H54 (cell line): Measurements from ENCODE around the gene ACSS2.

Experiments used
- DNase-seq: peaks from one replicate; pipeline ENCODE4 v3.0.0; 2011; ENCODE audit warnings: low spot score, mixed read lengths; ENCODE audit not compliant: insufficient read length
- FAIRE-seq: peaks from 3 replicates; lab custom pipeline; 2011; peaks lifted over from hg19 to GRCh38; lab: Jason Lieb, UNC
- POLR2A ChIP-seq: IDR thresholded peaks from 2 replicates; pipeline ENCODE4 v1.6.1; 2011; ENCODE audit warnings: low read depth, mild to moderate bottlenecking, low read length

Gene ACSS2, protein sequence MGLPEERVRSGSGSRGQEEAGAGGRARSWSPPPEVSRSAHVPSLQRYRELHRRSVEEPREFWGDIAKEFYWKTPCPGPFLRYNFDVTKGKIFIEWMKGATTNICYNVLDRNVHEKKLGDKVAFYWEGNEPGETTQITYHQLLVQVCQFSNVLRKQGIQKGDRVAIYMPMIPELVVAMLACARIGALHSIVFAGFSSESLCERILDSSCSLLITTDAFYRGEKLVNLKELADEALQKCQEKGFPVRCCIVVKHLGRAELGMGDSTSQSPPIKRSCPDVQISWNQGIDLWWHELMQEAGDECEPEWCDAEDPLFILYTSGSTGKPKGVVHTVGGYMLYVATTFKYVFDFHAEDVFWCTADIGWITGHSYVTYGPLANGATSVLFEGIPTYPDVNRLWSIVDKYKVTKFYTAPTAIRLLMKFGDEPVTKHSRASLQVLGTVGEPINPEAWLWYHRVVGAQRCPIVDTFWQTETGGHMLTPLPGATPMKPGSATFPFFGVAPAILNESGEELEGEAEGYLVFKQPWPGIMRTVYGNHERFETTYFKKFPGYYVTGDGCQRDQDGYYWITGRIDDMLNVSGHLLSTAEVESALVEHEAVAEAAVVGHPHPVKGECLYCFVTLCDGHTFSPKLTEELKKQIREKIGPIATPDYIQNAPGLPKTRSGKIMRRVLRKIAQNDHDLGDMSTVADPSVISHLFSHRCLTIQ

DNA sequence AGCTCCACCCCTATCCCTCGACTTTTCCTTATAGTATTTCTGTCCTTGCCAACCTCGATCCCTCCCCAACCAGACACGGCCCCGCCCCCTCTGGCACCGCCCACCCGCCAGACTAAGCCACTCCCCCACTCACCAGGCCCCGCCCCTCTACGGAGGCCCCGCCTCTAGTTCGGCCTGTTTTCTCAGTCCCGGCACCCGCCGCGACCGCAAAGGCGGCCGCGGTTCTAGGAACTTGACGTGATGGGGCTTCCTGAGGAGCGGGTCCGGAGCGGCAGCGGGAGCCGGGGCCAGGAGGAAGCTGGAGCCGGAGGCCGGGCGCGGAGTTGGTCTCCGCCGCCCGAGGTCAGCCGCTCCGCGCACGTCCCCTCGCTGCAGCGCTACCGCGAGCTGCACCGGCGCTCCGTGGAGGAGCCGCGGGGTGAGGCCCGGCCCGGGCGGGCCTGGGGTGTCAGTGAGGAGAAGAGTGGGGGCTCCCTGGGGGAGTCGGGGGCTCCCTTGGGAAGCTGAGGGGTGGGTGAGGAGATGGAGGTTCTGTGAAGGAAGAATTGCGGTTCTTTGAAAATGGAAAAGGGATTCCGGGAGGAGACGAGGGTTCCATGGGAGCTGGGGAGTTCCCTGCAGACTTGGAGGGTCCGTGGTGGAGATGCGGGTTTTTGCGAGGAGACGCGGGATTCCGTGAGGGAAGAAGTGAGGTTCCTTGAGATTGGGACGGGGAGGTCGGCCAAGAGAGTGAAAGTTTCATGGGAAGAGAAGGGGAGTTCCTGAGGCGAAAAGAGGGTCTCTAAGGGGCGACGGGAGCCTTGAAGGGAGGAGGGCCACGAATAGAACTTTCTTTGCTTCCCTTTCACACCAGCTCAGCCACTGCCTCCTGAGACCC is at the start of gene ACSS2:
Gene ACSS2, plus strand, starts transcription at position 207 of the 877 bp plus-strand sequence. Its CDS starts 34 bp downstream, at position 241.
- TF ChIP-seq POLR2A, result peak; percentile 84
- DNase-seq (no peak), FAIRE-seq (no peak)

DNA sequence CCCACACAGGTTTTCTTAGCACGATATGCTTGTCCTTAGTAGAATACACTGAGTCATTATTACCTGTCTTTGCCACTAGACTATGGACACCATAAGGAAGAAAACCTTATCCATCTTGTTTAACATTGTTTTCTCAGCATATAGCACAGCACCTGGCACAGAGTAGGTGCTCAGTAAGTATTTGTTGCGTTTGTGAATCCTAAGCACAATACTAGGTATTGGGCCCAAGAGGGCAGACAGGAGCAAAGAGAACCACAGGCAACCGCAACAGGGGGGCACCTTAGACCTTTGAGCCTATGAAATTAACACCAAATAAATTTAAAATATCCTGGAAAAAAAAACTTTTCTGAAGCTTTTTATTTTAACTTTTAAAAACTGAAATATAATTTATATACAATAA is 47.2 kb upstream of the ACSS2 start:
- FAIRE-seq, result no peak
- DNase-seq, result no peak
- TF ChIP-seq POLR2A, result no peak

DNA sequence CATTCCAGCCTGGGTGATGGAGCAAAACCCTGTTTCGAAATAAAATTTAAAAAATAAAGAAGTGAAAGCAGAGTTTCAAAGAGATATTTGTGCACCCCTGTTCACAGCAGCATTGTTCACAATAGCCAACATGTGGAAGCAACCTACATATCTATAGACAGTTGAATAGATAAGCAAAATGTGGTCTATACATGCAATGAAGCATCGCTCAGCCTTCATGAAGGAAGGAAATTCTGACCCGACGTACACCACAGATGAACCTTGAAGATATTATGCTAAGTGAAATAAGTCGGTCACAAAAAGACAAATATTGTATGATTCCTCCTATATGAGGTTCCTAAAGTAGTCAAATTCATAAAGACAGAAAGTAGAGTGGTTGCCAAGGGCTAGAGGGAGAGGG is 44.5 kb upstream of the ACSS2 start:
- TF ChIP-seq POLR2A, result no peak
- DNase-seq, result no peak
- FAIRE-seq, result no peak

DNA sequence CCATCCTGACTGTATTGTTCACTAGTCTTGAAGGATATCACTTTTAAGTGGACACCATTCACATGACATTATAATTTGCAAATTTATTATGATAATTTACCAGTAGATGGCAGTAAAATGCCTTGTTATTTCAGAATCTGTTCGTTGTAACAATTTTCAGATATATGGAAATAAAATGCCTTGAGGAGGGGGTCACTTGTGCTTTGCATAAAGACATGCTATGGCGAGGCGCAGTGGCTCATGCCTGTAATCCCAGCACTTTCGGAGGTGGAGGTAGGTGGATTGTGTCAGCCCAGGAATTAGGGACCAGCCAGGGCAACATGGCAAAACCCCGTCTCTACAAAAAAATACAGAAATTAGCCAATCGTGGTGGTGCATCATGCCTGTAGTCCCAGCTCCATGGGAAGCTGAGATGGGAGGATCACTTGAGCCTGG is 41.9 kb upstream of the ACSS2 start:
- no peak for TF ChIP-seq POLR2A
- peak; percentile 25 for DNase-seq
- no peak for FAIRE-seq

DNA sequence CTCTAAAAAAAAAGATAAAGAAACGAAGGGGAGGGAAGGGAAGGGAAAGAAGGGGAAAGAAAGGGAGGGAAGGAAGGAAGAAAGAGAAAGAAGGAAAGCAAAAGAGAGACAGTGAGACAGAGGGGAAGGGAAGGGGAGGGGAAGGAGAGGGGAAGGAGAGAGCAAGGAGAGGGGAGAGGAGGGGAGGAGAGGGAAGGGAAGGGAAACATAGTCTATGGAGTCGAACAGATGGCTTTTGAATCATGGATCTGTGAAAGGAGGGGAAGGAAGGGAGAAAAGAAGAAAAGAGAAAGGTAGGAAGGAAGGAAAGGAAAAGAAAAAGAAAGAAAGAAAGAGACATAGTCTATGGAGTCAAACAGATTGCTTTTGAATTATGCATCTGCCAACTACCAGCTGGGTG is 34.3 kb upstream of the ACSS2 start:
- FAIRE-seq (no peak), DNase-seq (no peak)
- TF ChIP-seq POLR2A, result no peak

DNA sequence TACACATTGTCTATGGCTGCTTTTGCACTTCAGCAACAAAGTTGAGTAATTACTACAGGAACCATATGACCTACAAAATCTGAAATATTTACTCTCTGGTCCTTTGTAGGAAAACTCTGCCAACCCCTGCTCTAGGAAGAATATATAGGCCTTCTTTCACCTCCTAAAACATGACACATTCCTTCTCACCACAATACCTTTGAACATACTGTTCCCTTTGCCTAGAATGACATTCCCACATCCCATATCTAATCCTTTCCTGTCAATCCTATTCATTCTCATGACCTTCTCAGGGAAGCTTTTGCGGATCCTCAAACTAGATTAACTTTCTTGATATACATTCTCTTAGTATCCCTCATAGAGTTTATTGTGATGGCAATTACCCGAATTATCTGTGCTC is 33.0 kb upstream of the ACSS2 start:
- no peak for TF ChIP-seq POLR2A
- no peak for DNase-seq
- FAIRE-seq, result no peak

DNA sequence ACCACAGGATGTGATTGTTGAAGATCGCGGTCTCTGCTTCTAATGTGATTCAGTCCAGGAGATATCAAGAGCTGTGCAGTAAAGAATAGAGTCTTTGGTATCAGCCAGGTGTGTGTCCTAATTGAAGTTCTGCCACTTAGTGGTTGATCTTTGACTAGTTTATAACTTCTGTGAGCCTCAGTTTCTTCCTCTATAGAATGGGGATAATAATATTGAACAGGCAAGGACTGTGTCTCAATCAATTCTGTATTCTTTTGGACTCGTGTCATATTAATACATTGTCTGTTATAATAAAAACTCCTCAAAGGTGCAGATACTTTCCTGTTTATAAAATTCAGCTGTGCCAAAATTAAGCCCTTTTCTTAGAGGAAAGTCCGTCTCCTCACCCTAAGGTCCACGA is 27.8 kb upstream of the ACSS2 start:
- no peak for TF ChIP-seq POLR2A
- DNase-seq (no peak), FAIRE-seq (no peak)

DNA sequence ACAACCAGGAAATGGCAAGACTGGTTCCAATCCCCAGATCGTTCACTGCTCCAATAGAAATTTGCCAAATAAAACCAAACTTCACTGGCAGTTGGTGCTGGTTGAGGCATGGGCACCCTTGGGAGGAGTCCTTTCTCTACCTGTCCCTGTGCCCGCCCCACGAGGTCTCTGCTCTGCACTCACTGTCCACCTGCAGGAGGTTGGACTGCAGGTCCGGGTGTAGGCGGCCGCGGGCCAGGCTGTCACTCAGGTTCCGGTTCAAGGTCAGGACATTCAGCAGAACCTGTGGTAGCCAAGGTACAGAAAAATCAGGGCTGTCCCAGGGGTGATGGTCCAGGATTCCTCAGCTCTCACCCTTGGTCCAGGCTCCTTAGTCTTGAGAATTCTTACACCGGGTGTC is 26.6 kb upstream of the ACSS2 start:
- no peak for TF ChIP-seq POLR2A
- DNase-seq (no peak), FAIRE-seq (no peak)

DNA sequence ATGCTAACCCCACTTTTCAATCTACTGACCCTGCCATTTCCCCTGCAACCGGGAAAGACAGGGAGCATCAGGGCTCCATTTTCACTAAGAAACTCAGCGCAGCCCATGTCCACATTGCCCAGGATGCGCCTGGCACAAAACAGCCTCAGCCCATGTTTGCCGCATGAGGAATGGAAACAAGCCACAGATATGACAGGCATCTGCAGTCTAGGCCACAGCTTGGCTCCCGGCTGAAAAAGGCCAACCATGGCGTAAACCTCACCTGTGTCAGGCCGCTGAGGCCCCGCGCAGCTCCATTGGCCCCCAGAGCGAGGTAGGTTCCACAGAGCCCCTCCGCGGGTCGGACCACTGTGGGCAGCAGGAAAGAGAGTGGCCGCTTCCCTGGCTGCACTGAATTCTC is 25.4 kb upstream of the ACSS2 start:
- FAIRE-seq (no peak), DNase-seq (no peak)
- no peak for TF ChIP-seq POLR2A

DNA sequence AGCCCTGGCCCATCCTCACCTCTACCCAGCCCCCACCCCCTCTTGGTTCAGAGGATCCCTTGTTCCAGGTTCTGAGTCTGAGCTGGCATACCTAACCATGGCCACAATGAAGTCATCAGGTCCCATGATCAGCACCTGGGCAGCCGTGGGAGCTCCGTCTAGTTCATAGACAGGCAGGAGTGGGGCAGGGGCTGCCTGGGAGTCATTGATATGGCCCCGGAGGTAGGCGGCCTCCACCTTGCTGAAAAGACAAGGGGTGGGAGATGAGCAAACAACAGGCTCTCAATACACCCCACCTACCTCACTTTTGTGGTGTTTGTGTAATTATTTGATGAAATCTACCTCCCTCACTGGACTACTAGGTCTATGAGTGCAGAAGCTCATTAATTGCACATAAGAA is 24.1 kb upstream of the ACSS2 start:
- no peak for TF ChIP-seq POLR2A

DNA sequence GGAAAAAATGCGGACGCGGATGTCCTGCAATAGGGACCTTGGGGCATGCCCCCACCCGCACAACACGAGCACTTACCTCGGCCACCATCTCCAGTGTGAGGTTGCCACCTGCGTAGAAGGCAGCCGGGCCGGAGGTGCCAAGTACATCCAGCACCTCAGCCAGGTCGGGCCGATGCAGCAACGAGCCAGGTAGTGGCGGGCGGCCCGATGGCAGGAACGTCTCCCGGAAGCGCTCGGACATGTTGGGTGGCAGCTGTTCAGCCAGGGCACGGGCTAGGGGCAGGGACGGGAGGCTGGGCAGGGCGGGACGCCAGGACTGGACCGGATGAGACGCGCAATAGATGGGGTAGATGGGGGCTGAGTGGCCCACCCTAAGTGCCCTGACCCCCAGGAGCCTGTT is 17.0 kb upstream of the ACSS2 start:
- FAIRE-seq, result no peak
- TF ChIP-seq POLR2A, result no peak
- no peak for DNase-seq

More for the DNA sequence above, 24.1 kb upstream of the ACSS2 start:
- DNase-seq, result no peak
- FAIRE-seq, result no peak

DNA sequence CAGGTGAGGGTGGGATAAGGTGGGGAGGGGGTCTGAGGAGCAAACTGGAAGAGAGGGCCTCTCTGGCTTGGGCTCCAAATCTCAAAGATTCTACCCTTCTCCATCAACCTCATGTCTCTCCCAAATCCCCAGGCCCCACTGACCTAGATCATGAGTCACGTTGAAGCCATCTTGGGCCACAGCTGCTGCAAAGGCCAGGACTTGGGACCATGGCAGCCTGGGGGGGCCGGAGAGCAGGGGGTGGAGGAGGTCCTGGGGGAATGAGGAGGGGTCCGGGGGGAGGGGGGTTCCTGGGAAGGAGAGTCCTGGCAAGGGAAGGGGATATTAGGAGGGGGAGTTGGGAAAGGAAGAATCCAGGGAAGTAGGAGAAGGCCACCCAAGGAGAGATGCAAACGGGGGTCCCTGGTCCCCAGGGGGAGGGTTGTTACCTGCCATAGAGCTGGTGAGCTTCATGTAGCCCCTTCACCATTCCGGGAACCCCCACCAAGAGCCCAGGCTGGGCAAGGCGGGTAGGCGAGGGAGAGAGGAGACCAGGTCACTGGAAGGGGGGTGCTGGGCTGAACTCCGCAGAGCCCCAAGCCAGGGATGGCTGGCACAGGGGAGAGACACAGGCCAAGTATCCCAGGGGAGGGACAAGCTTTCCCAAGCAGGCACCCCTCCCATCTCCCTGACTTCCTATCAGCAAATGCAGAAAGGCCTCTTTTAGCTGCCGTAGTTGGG is 16.4 kb upstream of the ACSS2 start:
- FAIRE-seq, result no peak
- DNase-seq, result no peak
- no peak for TF ChIP-seq POLR2A

DNA sequence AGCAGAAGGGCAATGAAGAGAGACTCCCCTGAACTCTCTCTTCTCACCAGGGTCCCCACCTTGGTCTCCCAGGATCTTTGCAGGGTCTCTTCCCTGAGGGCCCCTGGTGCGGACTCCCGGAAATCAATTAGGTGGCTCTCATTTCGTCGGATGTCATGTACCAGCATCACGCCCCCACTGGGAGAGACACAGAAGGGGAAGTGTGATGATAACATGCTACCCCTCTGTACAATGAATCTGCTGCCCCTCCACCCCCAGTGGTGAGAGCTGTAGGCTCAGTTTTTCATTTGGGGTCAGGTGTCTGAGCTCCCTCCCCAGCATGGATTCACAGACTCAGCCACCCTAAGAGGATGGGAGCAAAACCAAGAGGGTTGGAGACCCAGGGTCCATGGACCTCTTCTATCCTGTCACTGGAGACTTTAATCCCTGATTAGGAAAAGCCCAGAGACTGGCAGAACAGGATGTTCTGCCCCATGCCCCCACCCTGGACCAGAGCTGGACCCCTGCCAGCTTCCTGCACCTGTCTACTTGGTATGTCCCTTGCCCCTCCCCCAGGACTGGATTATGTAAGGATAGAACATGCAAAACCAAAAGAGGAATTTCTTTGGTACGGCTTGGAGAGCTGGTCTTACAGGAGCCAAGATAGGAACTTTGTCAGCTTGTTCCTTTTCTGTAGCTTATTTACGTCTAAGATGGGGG is 14.9 kb upstream of the ACSS2 start:
- FAIRE-seq (no peak), DNase-seq (no peak)
- no peak for TF ChIP-seq POLR2A

DNA sequence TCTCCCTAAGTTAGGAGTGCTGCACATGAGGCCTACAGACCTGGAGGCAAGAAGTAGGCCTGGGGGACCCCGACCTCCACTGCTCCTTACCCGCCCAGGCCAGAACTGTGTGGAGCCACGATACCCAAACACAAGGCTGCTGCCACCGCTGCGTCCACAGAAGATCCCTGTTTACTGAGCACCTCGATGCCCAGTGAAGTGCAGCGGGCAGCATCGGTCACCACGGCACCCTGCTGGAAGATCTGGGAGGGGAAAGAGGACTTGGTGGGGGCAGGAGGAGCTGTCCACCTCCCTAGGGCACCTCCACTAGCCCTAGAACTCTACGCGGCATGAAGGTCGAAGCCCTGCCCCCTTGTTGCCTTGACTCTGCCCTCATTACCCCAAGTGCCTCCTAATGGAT is 13.7 kb upstream of the ACSS2 start:
- FAIRE-seq, result no peak
- DNase-seq, result no peak
- TF ChIP-seq POLR2A, result no peak
